Transverse colon (tissue), 4 donors: ENCODE results near the gene SPEG. TPM values are rescaled to one million over a fixed set of nuclear protein-coding genes. Genes with fewer than 3 reads are reported as not detected.
A peak's percentile ranks its signal among the peaks of the same experiment; 100 is the strongest.

Experiments used
- DNase-seq: peaks from one replicate; pipeline ENCODE4 v3.0.0-alpha.2; 2019
- H3K27ac ChIP-seq, 4 donors: fragments of 200-600 bp; sonication (generic); 2 replicates each; pipeline ENCODE4 v1.5.1; 2016 to 2018; ENCODE audit warnings: inconsistent platforms in 4 of 4
- H3K27me3 ChIP-seq: fragments of 200-600 bp; sonication (generic); 2 replicates; pipeline ENCODE4 v1.5.1; 2017; ENCODE audit warnings: inconsistent platforms
- H3K36me3 ChIP-seq, 4 donors: fragments of 200-600 bp; sonication (generic); 2 replicates each; pipeline ENCODE4 v1.5.1; 2017 to 2019; ENCODE audit warnings: inconsistent platforms in 4 of 4
- H3K4me1 ChIP-seq, 4 donors: fragments of 200-600 bp; sonication (generic); 2 replicates each; pipeline ENCODE4 v1.5.1; 2017 to 2020; ENCODE audit warnings: inconsistent platforms in 4 of 4
- H3K4me3 ChIP-seq, 4 donors: fragments of 200-600 bp; sonication (generic); 1 replicate in 1 of 4; 2 replicates in 3 of 4; pipeline versions ENCODE4 v1.5.1 to v1.6.1; 2017 to 2019; ENCODE audit warnings: inconsistent platforms in 4 of 4
- H3K9me3 ChIP-seq, 2 donors: fragments of 200-600 bp; sonication (generic); 2 replicates each; pipeline ENCODE4 v1.5.1; 2017 to 2019; ENCODE audit warnings: inconsistent platforms in 2 of 2
- EP300 ChIP-seq: sonication (generic); formaldehyde crosslinking; IDR thresholded peaks from one replicate; pipeline ENCODE4 v1.6.1; 2017; ENCODE audit warnings: antibody characterized with exemption, low read depth
- POLR2A ChIP-seq: fragments of 450-650 bp; IDR thresholded peaks from one replicate; pipeline ENCODE4 v1.6.1; 2016; ENCODE audit warnings: antibody characterized with exemption, mild to moderate bottlenecking, moderate library complexity
- POLR2AphosphoS5 ChIP-seq, 3 donors: sonication (generic); formaldehyde crosslinking; IDR thresholded peaks; one replicate each; pipeline ENCODE4 v1.6.1; 2016; ENCODE audit warnings: antibody characterized with exemption in 3 of 3
- WGBS, 2 donors: methylation state at CpG; one replicate each; pipeline ENCODE4 v1.1.5; 2018; ENCODE audit warnings: low coverage in 1 of 2; 5-methylcytosine and 5-hydroxymethylcytosine counted together
- in situ Hi-C, 4 donors: fragments of 200-750 bp; cut with MboI; loops; one replicate each; pipeline versions ENCODE4 v1.15.0 to v1.15.1; 2017; ENCODE audit warnings: low sequenced_read_pairs in 3 of 4, low pct_ligation_motif_present in 1 of 4, low pct_unique_long_range_greater_than_20kb in 1 of 4
- intact Hi-C: fragments of 100-400 bp; cut with DNase I; formaldehyde crosslinking; loops from one replicate; pipeline ENCODE4 v1.15.1; 2023; ENCODE audit warnings: low total_unique reads
- total RNA-seq, 4 donors: library from RNA; depleted of rRNA; stranded (reverse); fragments of >200 nt; gene quantifications; one replicate each; pipeline ENCODE4 v1.1.0, GENCODE V29; 2016
- TF ChIP-seq, protein P1 (sequence below), 5 experiments: fragments of 200-600 bp in 3 of 5; fragments of 450-650 bp in 2 of 5; sonication (generic) in 3 of 5; IDR thresholded peaks; 1 replicate in 2 of 5; 2 replicates in 3 of 5; pipeline ENCODE4 v1.5.1; 2016 to 2017; ENCODE audit warnings: antibody characterized with exemption in 5 of 5, inconsistent platforms in 3 of 5, mild to moderate bottlenecking in 2 of 5, moderate library complexity in 1 of 5

The SPEG gene
- total RNA-seq, 4 donors from 2014 or later, result 26.5 to 95.8 (median 48.5) TPM

DNA sequence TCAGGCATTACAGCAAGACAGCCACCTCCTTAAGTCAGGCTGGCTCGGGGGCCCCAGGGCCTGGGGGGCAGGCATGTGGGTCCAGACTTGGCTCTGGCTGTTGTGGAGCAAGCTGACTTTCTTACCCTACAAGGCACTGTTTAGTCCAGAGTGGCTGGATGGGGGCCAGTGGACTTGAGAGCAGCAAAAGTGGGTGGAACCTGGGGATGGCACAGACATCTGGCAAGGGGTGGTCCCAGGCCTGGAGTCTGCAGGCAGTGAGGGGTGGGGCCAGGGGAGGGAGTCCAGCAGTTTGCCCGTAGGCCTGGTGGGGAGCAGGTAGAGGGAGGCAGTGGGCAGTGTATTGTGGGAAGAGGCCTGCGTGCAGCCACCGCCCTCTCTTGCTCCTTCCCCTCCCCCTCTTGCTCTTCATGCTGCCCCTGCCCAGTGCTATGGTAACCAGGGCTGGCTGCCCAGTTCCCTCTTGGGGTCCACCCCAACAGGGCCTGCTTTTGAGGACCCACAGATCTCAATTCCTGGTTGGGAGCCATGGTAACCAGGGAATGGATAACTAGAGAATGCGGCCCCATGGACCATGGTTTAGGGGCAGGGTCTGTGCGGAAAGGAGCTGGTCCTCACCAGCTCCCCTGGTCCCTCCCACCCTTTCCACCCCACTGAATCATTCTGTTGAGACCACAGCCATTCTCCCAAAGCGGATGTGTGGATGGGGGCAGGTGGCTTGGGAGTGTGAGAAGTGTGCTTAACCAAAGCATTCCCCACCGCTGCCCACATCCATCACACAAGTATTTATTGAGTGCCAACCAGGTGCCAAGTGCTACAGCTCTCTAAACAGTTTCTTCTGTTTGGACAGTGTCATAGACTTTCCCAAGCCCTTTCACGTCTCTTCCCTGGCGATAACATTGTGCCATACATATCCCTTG is 19.3 kb downstream of the SPEG start:
- in situ Hi-C loops, result no loop called here
- Histone ChIP-seq H3K9me3 (no peaks in the 10 kb centered on the region), H3K4me1 (peaks cover 0 to 14% (median 3%) of the 10 kb centered on the region in 4 donors), H3K36me3 (no peaks in the 10 kb centered on the region), H3K4me3 (no peak overlapping the region), H3K27ac (peak overlapping the region; percentile 83 to 96 (median 85)), H3K27me3 (peaks cover 23% of the 10 kb centered on the region)
- intact Hi-C loops, result loop anchor here (5.0 kb wide), 1 partner anchor 47 kb away; no protein-coding TSS in a partner anchor
- no peak for TF ChIP-seq POLR2A
- TF ChIP-seq, protein P1, sequence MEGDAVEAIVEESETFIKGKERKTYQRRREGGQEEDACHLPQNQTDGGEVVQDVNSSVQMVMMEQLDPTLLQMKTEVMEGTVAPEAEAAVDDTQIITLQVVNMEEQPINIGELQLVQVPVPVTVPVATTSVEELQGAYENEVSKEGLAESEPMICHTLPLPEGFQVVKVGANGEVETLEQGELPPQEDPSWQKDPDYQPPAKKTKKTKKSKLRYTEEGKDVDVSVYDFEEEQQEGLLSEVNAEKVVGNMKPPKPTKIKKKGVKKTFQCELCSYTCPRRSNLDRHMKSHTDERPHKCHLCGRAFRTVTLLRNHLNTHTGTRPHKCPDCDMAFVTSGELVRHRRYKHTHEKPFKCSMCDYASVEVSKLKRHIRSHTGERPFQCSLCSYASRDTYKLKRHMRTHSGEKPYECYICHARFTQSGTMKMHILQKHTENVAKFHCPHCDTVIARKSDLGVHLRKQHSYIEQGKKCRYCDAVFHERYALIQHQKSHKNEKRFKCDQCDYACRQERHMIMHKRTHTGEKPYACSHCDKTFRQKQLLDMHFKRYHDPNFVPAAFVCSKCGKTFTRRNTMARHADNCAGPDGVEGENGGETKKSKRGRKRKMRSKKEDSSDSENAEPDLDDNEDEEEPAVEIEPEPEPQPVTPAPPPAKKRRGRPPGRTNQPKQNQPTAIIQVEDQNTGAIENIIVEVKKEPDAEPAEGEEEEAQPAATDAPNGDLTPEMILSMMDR (IDR thresholded peaks at IDR 0.05), result no peak
- TF ChIP-seq POLR2AphosphoS5 (IDR thresholded peaks at IDR 0.05), result peak in 2 of 3 donors; percentile 8 to 42
- peak; percentile 46 for TF ChIP-seq EP300
- peak; percentile 75 for DNase-seq
- 56 to 67% methylated on average over 2 to 10 of the region's 10 CpGs for WGBS, 2 donors

DNA sequence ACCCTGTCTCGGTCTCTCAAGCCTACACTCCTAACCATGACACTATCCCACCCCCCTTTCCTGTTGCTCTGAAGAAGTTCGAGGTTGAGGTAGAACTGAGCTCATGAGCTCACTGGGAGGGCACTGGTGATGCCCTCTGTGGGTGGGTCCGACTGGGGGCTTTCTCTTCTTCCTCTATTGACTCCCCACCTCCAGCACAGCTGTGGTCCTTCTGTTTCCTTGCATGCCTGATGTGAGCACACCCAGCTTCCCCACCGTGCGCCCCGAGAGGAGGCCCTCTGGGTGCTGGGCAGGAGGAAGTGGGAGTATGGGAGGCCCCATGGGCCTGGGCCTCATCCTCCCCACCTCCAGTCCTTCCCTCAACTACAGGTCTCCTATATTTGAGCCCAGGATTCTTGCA is 20.9 kb downstream of the SPEG start:
- peaks cover 7% of the 10 kb centered on the region for H3K27me3 ChIP-seq
- no peak overlapping the region for H3K4me3 ChIP-seq
- H3K27ac ChIP-seq, result peak overlapping the region; percentile 83 to 96 (median 85)
- 79% methylated on average over 6 of the region's 6 CpGs; no CpG with 5 or more reads in 1 of the 2 donors for WGBS, 2 donors
- H3K4me1 ChIP-seq, result peaks cover 6 to 19% (median 10%) of the 10 kb centered on the region in 4 donors
- H3K9me3 ChIP-seq, result no peaks in the 10 kb centered on the region
- no peak for DNase-seq
- no peak for TF ChIP-seq EP300
- TF ChIP-seq, protein P1 (IDR thresholded peaks at IDR 0.05), result no peak
- TF ChIP-seq POLR2AphosphoS5 (IDR thresholded peaks at IDR 0.05), result no peak
- no peak for TF ChIP-seq POLR2A
- in situ Hi-C loops, result no loop called here
- no peaks in the 10 kb centered on the region for H3K36me3 ChIP-seq
- intact Hi-C loops, result no loop called here

DNA sequence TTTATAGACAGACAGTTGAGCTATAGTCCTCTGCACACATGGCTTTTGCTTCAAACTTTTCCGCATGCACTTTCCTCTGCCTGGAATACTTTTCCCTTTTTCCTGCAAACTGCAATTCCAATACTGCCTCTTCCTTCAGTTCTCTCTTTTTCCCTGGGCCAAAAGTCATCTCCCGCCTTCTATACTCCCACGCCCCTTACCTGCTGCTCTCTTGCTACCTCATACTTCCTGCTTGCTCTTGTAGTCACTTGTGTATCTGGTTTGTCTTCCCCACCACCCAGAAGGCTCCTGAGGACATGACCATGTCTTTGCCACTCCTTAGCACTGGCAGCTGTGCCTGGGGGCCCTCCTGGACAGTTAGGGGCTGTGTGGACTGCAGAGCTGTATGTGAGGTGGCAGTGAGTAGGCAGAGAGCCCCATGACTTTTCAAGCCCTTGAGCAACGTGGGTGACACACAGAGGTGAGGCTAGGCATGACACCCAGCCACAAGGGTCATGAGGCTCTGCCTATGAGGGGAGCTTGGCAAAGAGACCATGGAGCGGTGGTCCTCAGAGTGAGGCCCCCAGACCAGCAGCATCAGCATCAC is 23.2 kb downstream of the SPEG start:
- H3K4me1 ChIP-seq, result peaks cover 6 to 13% (median 7%) of the 10 kb centered on the region in 4 donors
- no peak for TF ChIP-seq POLR2A
- TF ChIP-seq, protein P1 (IDR thresholded peaks at IDR 0.05), result peak in 2 of 5 experiments; percentile 9 to 23
- peak overlapping the region in 3 of 4 donors; percentile 85 to 96 (median 85) for H3K27ac ChIP-seq
- WGBS, 2 donors, result 42 to 63% methylated on average over 3 to 5 of the region's 5 CpGs
- H3K27me3 ChIP-seq, result peaks cover 3% of the 10 kb centered on the region
- H3K36me3 ChIP-seq, result no peaks in the 10 kb centered on the region
- no peak for DNase-seq
- intact Hi-C loops (no loop called here), in situ Hi-C loops (no loop called here)
- H3K9me3 ChIP-seq, result no peaks in the 10 kb centered on the region
- no peak overlapping the region for H3K4me3 ChIP-seq

DNA sequence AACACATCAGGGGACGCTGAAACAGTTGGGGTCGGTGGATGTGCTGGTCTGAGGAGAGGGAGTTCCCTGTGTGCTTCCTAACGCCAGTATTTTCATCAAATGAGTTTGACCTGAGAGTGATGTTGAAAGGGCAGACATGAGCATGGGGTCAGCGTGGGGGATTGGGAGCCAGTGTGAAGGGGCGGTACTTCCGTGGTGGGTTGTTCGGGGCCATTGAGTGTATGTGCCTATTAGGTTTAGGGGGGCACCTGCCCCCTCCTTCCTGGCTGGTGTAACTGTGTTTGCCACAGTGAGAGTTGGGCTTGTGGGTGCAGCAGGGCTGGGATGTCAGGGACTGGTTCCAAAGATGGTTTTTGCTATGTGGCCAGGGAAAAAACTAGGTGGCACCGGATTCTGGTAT is 24.4 kb downstream of the SPEG start:
- Histone ChIP-seq H3K9me3 (no peaks in the 10 kb centered on the region), H3K27ac (peak overlapping the region; percentile 69 to 96 (median 85)), H3K4me3 (no peak overlapping the region), H3K36me3 (no peaks in the 10 kb centered on the region), H3K27me3 (no peaks in the 10 kb centered on the region), H3K4me1 (peaks cover 6 to 13% (median 7%) of the 10 kb centered on the region in 4 donors)
- 84% methylated on average over 8 of the region's 8 CpGs; no CpG with 5 or more reads in 1 of the 2 donors for WGBS, 2 donors
- no peak for DNase-seq
- in situ Hi-C loops, result no loop called here
- TF ChIP-seq EP300 (no peak), POLR2A (no peak), POLR2AphosphoS5 (IDR thresholded peaks at IDR 0.05) (no peak)
- TF ChIP-seq, protein P1 (IDR thresholded peaks at IDR 0.05), result no peak
- intact Hi-C loops, result no loop called here
